HEK293 (cell line): ENCODE measurements around the gene ADRA2C.

ENCODE experiments used
- CTCF ChIA-PET: fragments of 350-600 bp; formaldehyde crosslinking; extraction: SDS; loops from one replicate; lab custom pipeline; 2021; ENCODE audit warnings: antibody characterized with exemption; lab: Yijun Ruan, JAX
- POLR2A ChIA-PET: fragments of 300-600 bp; formaldehyde crosslinking; extraction: SDS; loops from one replicate; lab custom pipeline; 2020; ENCODE audit warnings: antibody characterized with exemption, inconsistent platforms; lab: Yijun Ruan, JAX
- H3K27ac ChIP-seq: fragments of 200-500 bp; sonication (Bioruptor generic); 2 replicates; pipeline ENCODE4 v1.5.1; 2014; ENCODE audit warnings: low read depth, low read length, control low read depth, inconsistent platforms; ENCODE audit errors: extremely low read depth
- H3K36me3 ChIP-seq, 2 experiments: fragments of 200-500 bp in 1 of 2; sonication (Bioruptor generic) in 1 of 2; 1 replicate in 1 of 2; 2 replicates in 1 of 2; pipeline ENCODE4 v1.5.1; 2014 to 2017; ENCODE audit warnings: inconsistent platforms in 2 of 2, low read length in 2 of 2; ENCODE audit not compliant: control insufficient read depth in 2 of 2, insufficient read depth in 1 of 2
- H3K4me1 ChIP-seq: fragments of 200-500 bp; sonication (Bioruptor generic); 2 replicates; pipeline ENCODE4 v1.5.1; 2014; ENCODE audit warnings: mild to moderate bottlenecking, low read length, inconsistent platforms; ENCODE audit not compliant: control insufficient read depth, insufficient read depth
- H3K4me3 ChIP-seq: 2 replicates; pipeline ENCODE4 v1.5.1; 2011; ENCODE audit warnings: low read depth, mild to moderate bottlenecking, control low read depth, low read length, moderate library complexity
- H3K9me3 ChIP-seq: fragments of 200-500 bp; sonication (Bioruptor generic); 2 replicates; pipeline ENCODE4 v1.5.1; 2014; ENCODE audit warnings: low read depth, low read length, inconsistent platforms; ENCODE audit not compliant: control insufficient read depth, insufficient read depth
- HIC1 ChIP-seq: fragments of 450-650 bp; formaldehyde crosslinking; IDR thresholded peaks from 2 replicates; pipeline ENCODE4 v1.5.1; 2016; ENCODE audit warnings: missing biosample characterization, missing genetic modification characterization
- HOXA7 ChIP-seq: sonication (generic); formaldehyde crosslinking; IDR thresholded peaks from 2 replicates; pipeline ENCODE4 v1.8.1; 2022; ENCODE audit warnings: missing genetic modification reagents, borderline replicate concordance
- MZF1 ChIP-seq: fragments of 450-650 bp; formaldehyde crosslinking; IDR thresholded peaks from 2 replicates; pipeline ENCODE4 v1.5.1; 2017; ENCODE audit warnings: missing biosample characterization, missing genetic modification characterization, borderline replicate concordance
- PBX3 ChIP-seq: sonication (generic); formaldehyde crosslinking; IDR thresholded peaks from 2 replicates; pipeline ENCODE4 v1.8.1; 2022; ENCODE audit warnings: mild to moderate bottlenecking, moderate library complexity, missing genetic modification reagents
- SCRT1 ChIP-seq: fragments of 450-650 bp; formaldehyde crosslinking; IDR thresholded peaks from 2 replicates; pipeline ENCODE4 v1.5.1; 2016; ENCODE audit warnings: missing biosample characterization, missing genetic modification characterization, borderline replicate concordance
- WT1 ChIP-seq: fragments of 450-650 bp; formaldehyde crosslinking; IDR thresholded peaks from 2 replicates; pipeline ENCODE4 v1.5.1; 2016; ENCODE audit warnings: missing biosample characterization, missing genetic modification characterization
- ZBTB26 ChIP-seq: fragments of 450-650 bp; formaldehyde crosslinking; optimal IDR thresholded peaks from 2 replicates; pipeline ENCODE3; 2016; ENCODE audit warnings: missing biosample characterization, mild to moderate bottlenecking, missing genetic modification characterization
- ZBTB44 ChIP-seq: fragments of 450-650 bp; IDR thresholded peaks from 2 replicates; pipeline ENCODE4 v1.5.1; 2018; ENCODE audit warnings: missing biosample characterization, mild to moderate bottlenecking, missing genetic modification characterization
- ZBTB49 ChIP-seq: fragments of 450-650 bp; formaldehyde crosslinking; IDR thresholded peaks from 2 replicates; pipeline ENCODE4 v1.5.1; 2016; ENCODE audit warnings: missing biosample characterization, missing genetic modification characterization, low read depth
- ZIC2 ChIP-seq: fragments of 450-650 bp; formaldehyde crosslinking; IDR thresholded peaks from 2 replicates; pipeline ENCODE4 v1.5.1; 2016; ENCODE audit warnings: missing biosample characterization, missing genetic modification characterization
- ZNF146 ChIP-seq: fragments of 450-650 bp; formaldehyde crosslinking; IDR thresholded peaks from 2 replicates; pipeline ENCODE4 v1.5.1; 2016; ENCODE audit warnings: missing biosample characterization, missing genetic modification characterization
- ZNF174 ChIP-seq: fragments of 450-650 bp; formaldehyde crosslinking; IDR thresholded peaks from 2 replicates; pipeline ENCODE4 v1.5.0; 2017; ENCODE audit warnings: missing biosample characterization, mild to moderate bottlenecking, missing genetic modification characterization
- ZNF184 ChIP-seq: fragments of 450-650 bp; IDR thresholded peaks from 2 replicates; pipeline ENCODE4 v1.5.1; 2018; ENCODE audit warnings: missing biosample characterization, mild to moderate bottlenecking, missing genetic modification characterization
- ZNF19 ChIP-seq: fragments of 450-650 bp; formaldehyde crosslinking; IDR thresholded peaks from 2 replicates; pipeline ENCODE4; 2016; ENCODE audit warnings: missing biosample characterization, missing genetic modification characterization, low read depth
- ZNF248 ChIP-seq: fragments of 450-650 bp; formaldehyde crosslinking; IDR thresholded peaks from 2 replicates; pipeline ENCODE4 v1.5.1; 2017; ENCODE audit warnings: missing biosample characterization, missing genetic modification characterization
- ZNF280D ChIP-seq: fragments of 450-650 bp; formaldehyde crosslinking; IDR thresholded peaks from 2 replicates; pipeline ENCODE4 v1.5.1; 2016; ENCODE audit warnings: missing biosample characterization, missing genetic modification characterization
- ZNF544 ChIP-seq: fragments of 450-650 bp; formaldehyde crosslinking; IDR thresholded peaks from 2 replicates; pipeline ENCODE4 v1.5.0; 2017; ENCODE audit warnings: missing biosample characterization, missing genetic modification characterization
- ZNF549 ChIP-seq: fragments of 450-650 bp; IDR thresholded peaks from 2 replicates; pipeline ENCODE4 v1.5.1; 2018; ENCODE audit warnings: missing biosample characterization, missing genetic modification characterization, mild to moderate bottlenecking, inconsistent platforms, moderate library complexity
- ZNF670 ChIP-seq: fragments of 450-650 bp; formaldehyde crosslinking; IDR thresholded peaks from 2 replicates; pipeline ENCODE4 v1.5.1; 2016; ENCODE audit warnings: missing biosample characterization, missing genetic modification characterization, low read depth
- ZSCAN30 ChIP-seq: fragments of 450-650 bp; IDR thresholded peaks from 2 replicates; pipeline ENCODE4 v1.5.1; 2018; ENCODE audit warnings: missing biosample characterization, mild to moderate bottlenecking, missing genetic modification characterization, moderate library complexity

Gene ADRA2C

GRCh38 chr4:3797831-3798790, 31.9 kb downstream of the ADRA2C start (continued):
- TF ChIP-seq ZBTB26 (tag by site-specific recombination) = no peak
- no peak for TF ChIP-seq HOXA7 (CRISPR knock-in tag)

GRCh38 chr4:3799496-3799895, 33.3 kb downstream of the ADRA2C start:
- no peaks in the 10 kb centered on the region for H3K36me3 ChIP-seq
- ChIA-PET CTCF (interaction anchor here (1.1 kb wide), 1 partner anchor 8 kb away, joined by 3 read pairs; no protein-coding TSS in a partner anchor), POLR2A (no interaction called here)
- no peak overlapping the region for H3K4me3 ChIP-seq
- TF ChIP-seq HIC1 (tag by site-specific recombination) = no peak
- TF ChIP-seq WT1 (tag by site-specific recombination) = no peak
- no peak for TF ChIP-seq ZBTB44 (tag by site-specific recombination)
- no peak for TF ChIP-seq ZNF549 (tag by site-specific recombination)
- no peak for TF ChIP-seq ZBTB26 (tag by site-specific recombination)
- no peak for TF ChIP-seq ZNF146 (tag by site-specific recombination)
- no peak for TF ChIP-seq MZF1 (tag by site-specific recombination)
- no peak for TF ChIP-seq ZNF184
- TF ChIP-seq ZNF670 (tag by site-specific recombination) = no peak
- TF ChIP-seq PBX3 = no peak
- TF ChIP-seq ZNF248 (tag by site-specific recombination) = no peak
- no peak for TF ChIP-seq ZIC2 (tag by site-specific recombination)
- no peak for TF ChIP-seq ZSCAN30 (tag by site-specific recombination)
- no peak for TF ChIP-seq ZNF544 (tag by site-specific recombination)
- TF ChIP-seq SCRT1 (tag by site-specific recombination) = no peak
- no peak for TF ChIP-seq ZNF19 (tag by site-specific recombination)
- TF ChIP-seq ZBTB49 = no peak
- no peak for TF ChIP-seq ZNF174 (tag by site-specific recombination)
- TF ChIP-seq ZNF280D (tag by site-specific recombination) = no peak
- H3K4me1 ChIP-seq = no peaks in the 10 kb centered on the region
- H3K9me3 ChIP-seq = no peaks in the 10 kb centered on the region
- H3K27ac ChIP-seq = no peak overlapping the region
